ENCODE results near the gene OPCML.
A peak's percentile ranks its signal among the peaks of the same experiment; 100 is the strongest.

Gene OPCML

GRCh38 chr11:132601875-132602274 lies 930.4 kb downstream of the OPCML start:
- DNase-seq (ENCODE audit: low read depth in 1 of 2, low spot score in 1 of 2) = no peak
- in situ Hi-C loops (cut with HindIII; ENCODE audit: low pct_unique_long_range_greater_than_20kb, low sequenced_read_pairs) = no loop called here
- no peak for TF ChIP-seq JUND (IDR thresholded peaks at IDR 0.05; ENCODE audit: low read depth)

GRCh38 chr11:132595711-132596134 lies 936.6 kb downstream of the OPCML start:
- no peak for TF ChIP-seq JUND (IDR thresholded peaks at IDR 0.05; ENCODE audit: low read depth)
- no peak for DNase-seq (ENCODE audit: low read depth in 1 of 2, low spot score in 1 of 2)
- in situ Hi-C loops (cut with HindIII; ENCODE audit: low pct_unique_long_range_greater_than_20kb, low sequenced_read_pairs) = no loop called here

DNA sequence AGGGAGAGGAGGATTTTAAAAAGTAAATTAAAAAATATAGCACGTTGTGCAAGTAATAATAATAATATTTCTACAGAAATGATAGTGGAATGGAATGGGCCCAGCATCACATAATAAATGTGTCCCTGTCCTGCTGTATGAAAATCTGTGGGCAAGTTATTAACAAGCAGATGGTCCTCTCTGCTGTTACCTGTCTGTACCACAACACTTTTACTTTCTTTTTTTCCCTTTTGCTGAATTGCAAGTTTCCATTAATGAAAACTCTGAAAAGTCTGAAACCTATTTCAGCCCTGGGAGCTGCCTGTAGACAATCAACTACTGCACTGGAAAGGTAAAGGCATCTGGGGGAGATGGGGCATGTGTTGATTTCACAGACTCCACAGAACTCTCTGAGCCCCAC lies 937.1 kb downstream of the OPCML start:
- no peak for DNase-seq (ENCODE audit: low read depth in 1 of 2, low spot score in 1 of 2)
- TF ChIP-seq JUND (IDR thresholded peaks at IDR 0.05; ENCODE audit: low read depth) = no peak
- in situ Hi-C loops (cut with HindIII; ENCODE audit: low pct_unique_long_range_greater_than_20kb, low sequenced_read_pairs) = no loop called here

- in situ Hi-C loops (cut with HindIII; ENCODE audit: low pct_unique_long_range_greater_than_20kb, low sequenced_read_pairs) = no loop called here
- no peak for TF ChIP-seq JUND (IDR thresholded peaks at IDR 0.05; ENCODE audit: low read depth)
- no peak for DNase-seq (ENCODE audit: low read depth in 1 of 2, low spot score in 1 of 2)
Measured at GRCh38 chr11:132590986-132591385, 941.3 kb downstream of the OPCML start.

DNA sequence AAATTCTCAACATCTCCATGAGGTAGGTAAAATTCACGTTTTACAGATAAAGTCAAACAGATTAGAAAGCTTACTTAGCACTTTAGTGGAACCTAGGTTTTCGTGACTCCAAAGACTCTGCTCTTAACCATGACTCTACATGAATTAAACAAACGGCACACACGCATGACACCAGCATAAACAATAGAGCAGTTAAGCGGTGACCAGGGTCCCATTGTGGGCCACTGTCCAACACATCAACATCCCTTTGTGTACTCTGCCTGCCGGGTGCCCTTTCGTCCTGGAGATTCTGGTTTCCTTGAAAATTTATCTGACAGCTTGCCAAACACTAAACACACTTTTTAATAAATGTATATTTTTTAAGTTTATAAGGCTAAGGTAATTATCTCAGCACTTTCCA lies 941.7 kb downstream of the OPCML start:
- no peak for TF ChIP-seq JUND (IDR thresholded peaks at IDR 0.05; ENCODE audit: low read depth)
- DNase-seq (ENCODE audit: low read depth in 1 of 2, low spot score in 1 of 2) = no peak
- in situ Hi-C loops (cut with HindIII; ENCODE audit: low pct_unique_long_range_greater_than_20kb, low sequenced_read_pairs) = no loop called here

- no peak for TF ChIP-seq JUND (IDR thresholded peaks at IDR 0.05; ENCODE audit: low read depth)
- DNase-seq (ENCODE audit: low read depth in 1 of 2, low spot score in 1 of 2) = no peak
- in situ Hi-C loops (cut with HindIII; ENCODE audit: low pct_unique_long_range_greater_than_20kb, low sequenced_read_pairs) = no loop called here
Measured at GRCh38 chr11:132589791-132590190, 942.5 kb downstream of the OPCML start.

- in situ Hi-C loops (cut with HindIII; ENCODE audit: low pct_unique_long_range_greater_than_20kb, low sequenced_read_pairs) = no loop called here
- no peak for DNase-seq (ENCODE audit: low read depth in 1 of 2, low spot score in 1 of 2)
- TF ChIP-seq JUND (IDR thresholded peaks at IDR 0.05; ENCODE audit: low read depth) = no peak
Measured at GRCh38 chr11:132588366-132588765, 943.9 kb downstream of the OPCML start.

- in situ Hi-C loops (cut with HindIII; ENCODE audit: low pct_unique_long_range_greater_than_20kb, low sequenced_read_pairs) = no loop called here
- peak in 1 of 2 experiments; percentile 22 for DNase-seq (ENCODE audit: low read depth in 1 of 2, low spot score in 1 of 2)
- no peak for TF ChIP-seq JUND (IDR thresholded peaks at IDR 0.05; ENCODE audit: low read depth)
Measured at GRCh38 chr11:132587716-132588115, 944.6 kb downstream of the OPCML start.

DNA sequence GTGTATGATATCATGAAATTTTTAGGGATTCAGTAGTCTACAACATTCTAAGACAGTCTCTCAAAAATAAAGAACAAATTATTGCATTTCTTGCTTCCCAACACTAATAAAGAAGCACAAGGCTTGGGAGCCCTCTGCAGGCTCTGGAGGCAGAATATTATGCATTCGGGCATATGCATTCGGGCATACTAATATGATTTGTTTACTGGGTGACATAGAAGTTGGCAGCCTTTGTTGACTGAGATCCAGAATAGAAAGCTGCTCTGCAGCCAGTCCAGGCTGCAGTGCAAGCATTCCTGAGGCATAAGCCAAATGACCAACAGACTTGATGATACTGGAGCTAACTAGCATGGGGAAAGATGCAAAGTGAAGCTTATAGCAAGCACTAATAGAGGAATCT lies 945.5 kb downstream of the OPCML start:
- no peak for TF ChIP-seq JUND (IDR thresholded peaks at IDR 0.05; ENCODE audit: low read depth)
- in situ Hi-C loops (cut with HindIII; ENCODE audit: low pct_unique_long_range_greater_than_20kb, low sequenced_read_pairs) = no loop called here
- peak; percentile 41 to 45 for DNase-seq (ENCODE audit: low read depth in 1 of 2, low spot score in 1 of 2)

DNA sequence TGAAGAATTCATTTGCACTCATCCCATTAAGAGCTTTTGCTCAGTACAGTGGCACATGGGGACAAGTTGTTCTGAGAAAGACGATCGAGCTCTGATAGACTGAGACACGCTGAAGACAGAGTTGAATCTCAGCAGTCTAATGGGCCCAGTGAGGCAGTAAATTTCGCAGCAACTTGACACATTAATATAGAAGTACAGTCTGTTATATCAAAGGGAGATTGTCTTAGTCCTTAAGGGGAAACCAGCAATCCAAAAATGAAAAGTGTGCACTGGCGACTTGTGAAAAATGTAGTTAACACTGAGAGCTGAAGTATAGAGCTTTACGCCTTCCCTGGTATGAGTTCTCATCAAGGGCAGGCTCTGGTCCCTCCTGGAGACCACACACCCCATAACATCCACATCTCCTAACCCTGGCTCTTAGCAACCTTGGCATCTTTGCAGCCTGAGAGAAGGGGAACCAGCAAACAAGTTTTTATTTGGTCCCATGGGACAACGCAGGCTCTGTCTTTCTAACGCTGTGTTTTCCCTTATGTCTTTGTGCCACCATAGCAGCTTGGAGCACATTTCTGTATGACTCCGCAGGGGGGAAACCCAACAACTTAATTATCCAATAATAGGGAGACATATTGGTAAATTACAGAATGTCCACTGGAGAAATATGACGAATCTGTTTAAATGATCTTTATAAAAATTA lies 952.5 kb downstream of the OPCML start:
- DNase-seq (ENCODE audit: low read depth in 1 of 2, low spot score in 1 of 2) = no peak
- in situ Hi-C loops (cut with HindIII; ENCODE audit: low pct_unique_long_range_greater_than_20kb, low sequenced_read_pairs) = no loop called here
- TF ChIP-seq JUND (IDR thresholded peaks at IDR 0.05; ENCODE audit: low read depth) = no peak

- in situ Hi-C loops (cut with HindIII; ENCODE audit: low pct_unique_long_range_greater_than_20kb, low sequenced_read_pairs) = no loop called here
- no peak for DNase-seq (ENCODE audit: low read depth in 1 of 2, low spot score in 1 of 2)
- no peak for TF ChIP-seq JUND (IDR thresholded peaks at IDR 0.05; ENCODE audit: low read depth)
Measured at GRCh38 chr11:132579136-132579535, 953.2 kb downstream of the OPCML start.

GRCh38 chr11:132578580-132578979 lies 953.7 kb downstream of the OPCML start:
- no peak for TF ChIP-seq JUND (IDR thresholded peaks at IDR 0.05; ENCODE audit: low read depth)
- DNase-seq (ENCODE audit: low read depth in 1 of 2, low spot score in 1 of 2) = no peak
- in situ Hi-C loops (cut with HindIII; ENCODE audit: low pct_unique_long_range_greater_than_20kb, low sequenced_read_pairs) = no loop called here

DNA sequence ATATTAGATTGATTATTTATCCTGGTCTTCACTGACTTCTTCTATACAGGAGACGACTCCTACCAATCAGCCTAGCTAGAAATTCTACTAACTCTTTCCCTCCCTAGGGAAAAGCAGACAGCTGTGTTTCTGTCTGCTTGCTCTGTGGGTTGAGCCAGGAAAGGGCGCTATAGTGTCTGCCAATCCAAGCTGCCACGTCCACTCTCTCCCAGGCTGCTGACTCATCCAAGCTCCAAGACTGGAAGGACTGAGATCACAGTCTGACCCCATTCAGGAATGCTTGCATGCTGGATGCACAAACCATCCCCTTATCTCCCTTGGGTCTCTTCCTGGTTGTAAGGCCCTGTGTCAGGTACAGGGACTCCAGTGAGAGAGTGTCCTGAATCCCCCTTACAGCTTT lies 955.6 kb downstream of the OPCML start:
- in situ Hi-C loops (cut with HindIII; ENCODE audit: low pct_unique_long_range_greater_than_20kb, low sequenced_read_pairs) = no loop called here
- TF ChIP-seq JUND (IDR thresholded peaks at IDR 0.05; ENCODE audit: low read depth) = no peak

More for the DNA sequence above, 955.6 kb downstream of the OPCML start:
- DNase-seq (ENCODE audit: low read depth in 1 of 2, low spot score in 1 of 2) = no peak
